GM23338 (cell line): ENCODE measurements around the gene PDE4D. TPM values are rescaled to one million over a fixed set of nuclear protein-coding genes. Genes with fewer than 3 reads are reported as not detected.

Source experiments
- ATAC-seq: fragments of 200-7000 bp; cut with Tn5 transposase; 3 replicates; pipeline ENCODE4 v1.9.1; 2020
- DNase-seq: peaks from one replicate; pipeline ENCODE4 v3.0.0-alpha.2; 2015; ENCODE audit warnings: low spot score
- H2AFZ ChIP-seq: fragments of 200-600 bp; sonication (generic); 2 replicates; pipeline ENCODE4 v1.8.0; 2016; ENCODE audit warnings: antibody characterized with exemption, mild to moderate bottlenecking, moderate library complexity
- H3F3A ChIP-seq: fragments of 200-600 bp; sonication (generic); replicated peaks from 2 replicates; pipeline ENCODE4 v1.8.0; 2017; ENCODE audit warnings: antibody characterized with exemption, mixed run types, low read depth
- H3K27ac ChIP-seq: fragments of 200-600 bp; sonication (generic); 2 replicates; pipeline ENCODE4 v1.6.1; 2016; ENCODE audit warnings: low read depth
- H3K27me3 ChIP-seq: fragments of 200-600 bp; sonication (generic); 2 replicates; pipeline ENCODE4 v1.8.0; 2016; ENCODE audit warnings: mild to moderate bottlenecking, mixed run types, moderate library complexity; ENCODE audit not compliant: insufficient read depth
- H3K36me3 ChIP-seq: fragments of 200-600 bp; sonication (generic); 2 replicates; pipeline ENCODE4 v1.8.0; 2016; ENCODE audit warnings: mild to moderate bottlenecking; ENCODE audit not compliant: insufficient read depth
- H3K4me1 ChIP-seq: fragments of 200-600 bp; sonication (generic); 2 replicates; pipeline ENCODE4 v1.8.0; 2016; ENCODE audit warnings: mild to moderate bottlenecking, moderate library complexity; ENCODE audit not compliant: insufficient read depth
- H3K4me2 ChIP-seq: fragments of 200-600 bp; sonication (generic); 2 replicates; pipeline ENCODE4 v1.7.1; 2017; ENCODE audit warnings: mixed run types
- H3K4me3 ChIP-seq: fragments of 200-600 bp; sonication (generic); 2 replicates; pipeline ENCODE4 v1.6.1; 2016; ENCODE audit warnings: mixed run types
- H3K79me2 ChIP-seq: fragments of 200-600 bp; sonication (generic); replicated peaks from 2 replicates; pipeline ENCODE4 v1.8.0; 2017; ENCODE audit warnings: mild to moderate bottlenecking; ENCODE audit not compliant: insufficient read depth
- H3K9me2 ChIP-seq: fragments of 200-600 bp; sonication (generic); 2 replicates; pipeline ENCODE4 v1.8.0; 2017; ENCODE audit not compliant: insufficient read depth
- H4K20me1 ChIP-seq: fragments of 200-600 bp; sonication (generic); replicated peaks from 2 replicates; pipeline ENCODE4 v1.8.0; 2017; ENCODE audit warnings: mild to moderate bottlenecking; ENCODE audit not compliant: insufficient read depth
- H3K27ac Mint-ChIP-seq: 2 replicates; pipeline ENCODE4 v1.8.0; 2020; ENCODE audit warnings: inconsistent platforms, mild to moderate bottlenecking, moderate library complexity, mixed read lengths
- H3K27me3 Mint-ChIP-seq: 3 replicates; pipeline ENCODE4 v1.8.0; 2022; ENCODE audit warnings: low read depth, mild to moderate bottlenecking, moderate library complexity, mixed read lengths, inconsistent platforms; ENCODE audit not compliant: insufficient read depth, poor library complexity
- H3K36me3 Mint-ChIP-seq: 3 replicates; pipeline ENCODE4 v1.8.0; 2021; ENCODE audit warnings: low read depth, mild to moderate bottlenecking, inconsistent platforms, moderate library complexity, mixed read lengths
- H3K4me1 Mint-ChIP-seq: 3 replicates; pipeline ENCODE4 v1.8.0; 2020; ENCODE audit warnings: mild to moderate bottlenecking, inconsistent platforms, mixed read lengths
- H3K4me3 Mint-ChIP-seq: 3 replicates; pipeline ENCODE4 v1.8.0; 2021; ENCODE audit warnings: moderate library complexity, mild to moderate bottlenecking, inconsistent platforms, mixed read lengths
- H3K9me3 Mint-ChIP-seq: 3 replicates; pipeline ENCODE4 v1.8.0; 2020; ENCODE audit warnings: moderate library complexity, mild to moderate bottlenecking, inconsistent platforms, mixed read lengths
- CREB1 ChIP-seq: fragments of 250-450 bp; sonication (Bioruptor Pico); IDR thresholded peaks from 2 replicates; pipeline ENCODE4 v1.5.0; 2020; ENCODE audit warnings: low read depth, mild to moderate bottlenecking, moderate library complexity
- EZH2 ChIP-seq: fragments of 200-600 bp; sonication (generic); IDR thresholded peaks from one replicate; pipeline ENCODE4 v1.8.0; 2017; ENCODE audit warnings: antibody characterized with exemption, mild to moderate bottlenecking, low read depth; ENCODE audit not compliant: unreplicated experiment
- JUNB ChIP-seq: IDR thresholded peaks from one replicate; pipeline ENCODE4 v1.6.1; 2016; ENCODE audit warnings: antibody characterized with exemption; ENCODE audit not compliant: unreplicated experiment
- POLR2AphosphoS5 ChIP-seq: IDR thresholded peaks from 2 replicates; pipeline ENCODE4 v1.6.1; 2016; ENCODE audit warnings: antibody characterized with exemption, low read depth
- STAT1 ChIP-seq: IDR thresholded peaks from one replicate; pipeline ENCODE4 v1.6.1; 2016; ENCODE audit warnings: antibody characterized with exemption; ENCODE audit not compliant: unreplicated experiment
- ZNF114 ChIP-seq: fragments of 250-450 bp; sonication (Bioruptor Pico); IDR thresholded peaks from 2 replicates; pipeline ENCODE4 v1.5.0; 2020; ENCODE audit warnings: mild to moderate bottlenecking, moderate library complexity
- ZNF331 ChIP-seq: fragments of 250-450 bp; sonication (Bioruptor Pico); IDR thresholded peaks from 2 replicates; pipeline ENCODE4 v1.5.0; 2020; ENCODE audit warnings: low read depth, mild to moderate bottlenecking, moderate library complexity
- polyA plus RNA-seq: library from polyadenylated mRNA; unstranded; fragments of >200 nt; fragmentation: Nextera tagmentation; extraction: Ambion mirVana; gene quantifications from 2 replicates; pipeline ENCODE4 v1.2.1, GENCODE V29; 2016
- total RNA-seq: library from RNA; depleted of rRNA; stranded (reverse); fragments of >200 nt; shearing (Covaris generic); gene quantifications from 2 replicates; pipeline ENCODE4 v1.2.3, GENCODE V29; 2014
- TF ChIP-seq, protein P1 (sequence below): fragments of 250-450 bp; sonication (Bioruptor Pico); IDR thresholded peaks from 2 replicates; pipeline ENCODE4 v1.5.0; 2020; ENCODE audit warnings: mild to moderate bottlenecking, moderate library complexity
- TF ChIP-seq, protein P2 (sequence below): IDR thresholded peaks from 2 replicates; pipeline ENCODE4 v1.6.1; 2016; ENCODE audit warnings: antibody characterized with exemption
- TF ChIP-seq, protein P3 (sequence below), 2 experiments: fragments of 200-600 bp in 1 of 2; sonication (generic) in 1 of 2; conservative IDR thresholded peaks; 2 replicates each; pipeline versions ENCODE4 v1.5.1 to v1.6.1; 2016 to 2017; ENCODE audit warnings: antibody characterized with exemption in 2 of 2, low read depth in 2 of 2, mild to moderate bottlenecking in 2 of 2, moderate library complexity in 1 of 2
- TF ChIP-seq, protein P4 (sequence below): IDR thresholded peaks from one replicate; pipeline ENCODE4 v1.6.1; 2018; ENCODE audit warnings: antibody characterized with exemption; ENCODE audit not compliant: unreplicated experiment

PDE4D gene
- total and polyA plus RNA-seq, 2 experiments from 2014 or later, result 2.1 to 4.7 TPM

DNA sequence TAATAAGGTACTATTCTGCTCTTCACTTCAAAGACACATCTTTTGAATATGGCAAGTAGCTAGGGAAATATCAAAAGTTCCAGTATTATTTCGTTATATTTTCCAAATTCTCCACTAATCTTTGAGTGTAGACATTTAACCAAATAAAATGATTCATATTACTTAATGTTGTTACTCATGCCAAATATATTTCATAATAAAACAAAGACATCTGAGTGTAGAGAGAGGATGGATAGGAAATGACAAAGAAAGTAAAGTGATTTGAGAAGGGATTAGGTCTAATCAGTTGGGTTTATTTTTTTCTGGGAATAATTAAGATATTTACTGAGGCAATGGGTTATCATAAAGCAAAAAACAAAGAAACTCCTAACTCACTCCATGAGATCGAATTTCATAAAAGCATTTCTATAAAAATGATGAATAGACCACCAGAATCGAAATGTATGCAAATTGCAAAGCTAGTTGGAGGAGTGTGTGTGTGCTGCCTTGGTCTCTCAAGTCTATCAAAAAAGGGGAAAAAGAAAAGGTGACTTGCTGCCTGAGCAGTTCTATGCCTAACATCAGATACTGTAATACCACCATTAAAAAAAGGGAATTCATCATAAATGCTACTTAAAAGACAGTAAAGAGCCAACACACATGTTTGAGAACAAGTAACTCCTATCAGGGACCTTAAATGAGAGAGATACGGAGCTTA is 255.5 kb downstream of the PDE4D start (continued):
- TF ChIP-seq, protein P1, sequence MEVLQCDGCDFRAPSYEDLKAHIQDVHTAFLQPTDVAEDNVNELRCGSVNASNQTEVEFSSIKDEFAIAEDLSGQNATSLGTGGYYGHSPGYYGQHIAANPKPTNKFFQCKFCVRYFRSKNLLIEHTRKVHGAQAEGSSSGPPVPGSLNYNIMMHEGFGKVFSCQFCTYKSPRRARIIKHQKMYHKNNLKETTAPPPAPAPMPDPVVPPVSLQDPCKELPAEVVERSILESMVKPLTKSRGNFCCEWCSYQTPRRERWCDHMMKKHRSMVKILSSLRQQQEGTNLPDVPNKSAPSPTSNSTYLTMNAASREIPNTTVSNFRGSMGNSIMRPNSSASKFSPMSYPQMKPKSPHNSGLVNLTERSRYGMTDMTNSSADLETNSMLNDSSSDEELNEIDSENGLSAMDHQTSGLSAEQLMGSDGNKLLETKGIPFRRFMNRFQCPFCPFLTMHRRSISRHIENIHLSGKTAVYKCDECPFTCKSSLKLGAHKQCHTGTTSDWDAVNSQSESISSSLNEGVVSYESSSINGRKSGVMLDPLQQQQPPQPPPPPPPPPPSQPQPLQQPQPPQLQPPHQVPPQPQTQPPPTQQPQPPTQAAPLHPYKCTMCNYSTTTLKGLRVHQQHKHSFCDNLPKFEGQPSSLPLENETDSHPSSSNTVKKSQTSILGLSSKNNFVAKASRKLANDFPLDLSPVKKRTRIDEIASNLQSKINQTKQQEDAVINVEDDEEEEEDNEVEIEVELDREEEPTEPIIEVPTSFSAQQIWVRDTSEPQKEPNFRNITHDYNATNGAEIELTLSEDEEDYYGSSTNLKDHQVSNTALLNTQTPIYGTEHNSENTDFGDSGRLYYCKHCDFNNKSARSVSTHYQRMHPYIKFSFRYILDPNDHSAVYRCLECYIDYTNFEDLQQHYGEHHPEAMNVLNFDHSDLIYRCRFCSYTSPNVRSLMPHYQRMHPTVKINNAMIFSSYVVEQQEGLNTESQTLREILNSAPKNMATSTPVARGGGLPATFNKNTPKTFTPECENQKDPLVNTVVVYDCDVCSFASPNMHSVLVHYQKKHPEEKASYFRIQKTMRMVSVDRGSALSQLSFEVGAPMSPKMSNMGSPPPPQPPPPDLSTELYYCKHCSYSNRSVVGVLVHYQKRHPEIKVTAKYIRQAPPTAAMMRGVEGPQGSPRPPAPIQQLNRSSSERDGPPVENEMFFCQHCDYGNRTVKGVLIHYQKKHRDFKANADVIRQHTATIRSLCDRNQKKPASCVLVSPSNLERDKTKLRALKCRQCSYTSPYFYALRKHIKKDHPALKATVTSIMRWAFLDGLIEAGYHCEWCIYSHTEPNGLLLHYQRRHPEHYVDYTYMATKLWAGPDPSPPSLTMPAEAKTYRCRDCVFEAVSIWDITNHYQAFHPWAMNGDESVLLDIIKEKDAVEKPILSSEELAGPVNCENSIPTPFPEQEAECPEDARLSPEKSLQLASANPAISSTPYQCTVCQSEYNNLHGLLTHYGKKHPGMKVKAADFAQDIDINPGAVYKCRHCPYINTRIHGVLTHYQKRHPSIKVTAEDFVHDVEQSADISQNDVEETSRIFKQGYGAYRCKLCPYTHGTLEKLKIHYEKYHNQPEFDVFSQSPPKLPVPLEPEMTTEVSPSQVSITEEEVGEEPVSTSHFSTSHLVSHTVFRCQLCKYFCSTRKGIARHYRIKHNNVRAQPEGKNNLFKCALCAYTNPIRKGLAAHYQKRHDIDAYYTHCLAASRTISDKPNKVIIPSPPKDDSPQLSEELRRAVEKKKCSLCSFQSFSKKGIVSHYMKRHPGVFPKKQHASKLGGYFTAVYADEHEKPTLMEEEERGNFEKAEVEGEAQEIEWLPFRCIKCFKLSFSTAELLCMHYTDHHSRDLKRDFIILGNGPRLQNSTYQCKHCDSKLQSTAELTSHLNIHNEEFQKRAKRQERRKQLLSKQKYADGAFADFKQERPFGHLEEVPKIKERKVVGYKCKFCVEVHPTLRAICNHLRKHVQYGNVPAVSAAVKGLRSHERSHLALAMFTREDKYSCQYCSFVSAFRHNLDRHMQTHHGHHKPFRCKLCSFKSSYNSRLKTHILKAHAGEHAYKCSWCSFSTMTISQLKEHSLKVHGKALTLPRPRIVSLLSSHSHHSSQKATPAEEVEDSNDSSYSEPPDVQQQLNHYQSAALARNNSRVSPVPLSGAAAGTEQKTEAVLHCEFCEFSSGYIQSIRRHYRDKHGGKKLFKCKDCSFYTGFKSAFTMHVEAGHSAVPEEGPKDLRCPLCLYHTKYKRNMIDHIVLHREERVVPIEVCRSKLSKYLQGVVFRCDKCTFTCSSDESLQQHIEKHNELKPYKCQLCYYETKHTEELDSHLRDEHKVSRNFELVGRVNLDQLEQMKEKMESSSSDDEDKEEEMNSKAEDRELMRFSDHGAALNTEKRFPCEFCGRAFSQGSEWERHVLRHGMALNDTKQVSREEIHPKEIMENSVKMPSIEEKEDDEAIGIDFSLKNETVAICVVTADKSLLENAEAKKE (CRISPR knock-in tag), result no peak
- TF ChIP-seq EZH2 (no peak), POLR2AphosphoS5 (no peak), STAT1 (no peak)
- TF ChIP-seq, protein P2, sequence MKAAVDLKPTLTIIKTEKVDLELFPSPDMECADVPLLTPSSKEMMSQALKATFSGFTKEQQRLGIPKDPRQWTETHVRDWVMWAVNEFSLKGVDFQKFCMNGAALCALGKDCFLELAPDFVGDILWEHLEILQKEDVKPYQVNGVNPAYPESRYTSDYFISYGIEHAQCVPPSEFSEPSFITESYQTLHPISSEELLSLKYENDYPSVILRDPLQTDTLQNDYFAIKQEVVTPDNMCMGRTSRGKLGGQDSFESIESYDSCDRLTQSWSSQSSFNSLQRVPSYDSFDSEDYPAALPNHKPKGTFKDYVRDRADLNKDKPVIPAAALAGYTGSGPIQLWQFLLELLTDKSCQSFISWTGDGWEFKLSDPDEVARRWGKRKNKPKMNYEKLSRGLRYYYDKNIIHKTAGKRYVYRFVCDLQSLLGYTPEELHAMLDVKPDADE, result no peak

DNA sequence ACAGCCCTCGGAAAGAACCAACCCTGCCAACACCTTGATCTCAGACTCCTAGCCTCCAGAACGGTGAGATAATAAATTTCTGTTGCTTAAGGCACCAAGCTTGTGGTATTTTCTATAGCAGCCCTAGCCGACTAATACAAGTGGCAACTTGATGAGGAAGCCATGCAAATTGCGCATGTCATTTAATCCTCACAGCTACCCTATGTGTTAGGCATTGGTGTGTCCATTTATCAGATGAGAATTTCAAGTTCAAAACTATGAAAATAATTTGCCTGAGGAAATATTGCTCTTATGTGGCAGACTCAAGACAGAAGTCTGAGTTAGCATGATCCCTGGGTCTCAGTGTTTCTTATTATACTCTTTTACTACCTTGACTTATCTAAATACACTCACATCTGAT is 264.0 kb downstream of the PDE4D start:
- H3K27me3 Mint-ChIP-seq, result peaks cover 4% of the 10 kb centered on the region
- H4K20me1 ChIP-seq, result no peaks in the 10 kb centered on the region
- no peaks in the 10 kb centered on the region for H3K36me3 ChIP-seq
- peaks cover 18% of the 10 kb centered on the region for H3K9me2 ChIP-seq
- no peak overlapping the region for H3K4me3 ChIP-seq
- no peaks in the 10 kb centered on the region for H3K4me1 Mint-ChIP-seq
- no peaks in the 10 kb centered on the region for H3F3A ChIP-seq
- H3K27ac Mint-ChIP-seq, result no peak overlapping the region
- H3K4me1 ChIP-seq, result no peaks in the 10 kb centered on the region
- no peaks in the 10 kb centered on the region for H3K79me2 ChIP-seq
- H3K4me2 ChIP-seq, result no peak overlapping the region
- 0 out of 3 replicates have a peak, but pooled peaks cover 3% of the 10 kb centered on the region for H3K36me3 Mint-ChIP-seq
- H3K9me3 Mint-ChIP-seq, result peaks cover 7% of the 10 kb centered on the region; the same call in 2 of the 3 replicates
- no peak overlapping the region for H3K27ac ChIP-seq
- ATAC-seq, result no peak
- no peaks in the 10 kb centered on the region for H3K27me3 ChIP-seq
- no peak for DNase-seq
- H3K4me3 Mint-ChIP-seq, result no peak overlapping the region
- H2AFZ ChIP-seq, result no peak overlapping the region
- TF ChIP-seq CREB1 (no peak), JUNB (no peak), ZNF331 (CRISPR knock-in tag) (no peak), ZNF114 (no peak)
- TF ChIP-seq, protein P3, sequence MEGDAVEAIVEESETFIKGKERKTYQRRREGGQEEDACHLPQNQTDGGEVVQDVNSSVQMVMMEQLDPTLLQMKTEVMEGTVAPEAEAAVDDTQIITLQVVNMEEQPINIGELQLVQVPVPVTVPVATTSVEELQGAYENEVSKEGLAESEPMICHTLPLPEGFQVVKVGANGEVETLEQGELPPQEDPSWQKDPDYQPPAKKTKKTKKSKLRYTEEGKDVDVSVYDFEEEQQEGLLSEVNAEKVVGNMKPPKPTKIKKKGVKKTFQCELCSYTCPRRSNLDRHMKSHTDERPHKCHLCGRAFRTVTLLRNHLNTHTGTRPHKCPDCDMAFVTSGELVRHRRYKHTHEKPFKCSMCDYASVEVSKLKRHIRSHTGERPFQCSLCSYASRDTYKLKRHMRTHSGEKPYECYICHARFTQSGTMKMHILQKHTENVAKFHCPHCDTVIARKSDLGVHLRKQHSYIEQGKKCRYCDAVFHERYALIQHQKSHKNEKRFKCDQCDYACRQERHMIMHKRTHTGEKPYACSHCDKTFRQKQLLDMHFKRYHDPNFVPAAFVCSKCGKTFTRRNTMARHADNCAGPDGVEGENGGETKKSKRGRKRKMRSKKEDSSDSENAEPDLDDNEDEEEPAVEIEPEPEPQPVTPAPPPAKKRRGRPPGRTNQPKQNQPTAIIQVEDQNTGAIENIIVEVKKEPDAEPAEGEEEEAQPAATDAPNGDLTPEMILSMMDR (conservative IDR thresholded peaks at IDR 0.05; ENCODE audit: low read depth in 2 of 2), result no peak
- TF ChIP-seq, protein P4, sequence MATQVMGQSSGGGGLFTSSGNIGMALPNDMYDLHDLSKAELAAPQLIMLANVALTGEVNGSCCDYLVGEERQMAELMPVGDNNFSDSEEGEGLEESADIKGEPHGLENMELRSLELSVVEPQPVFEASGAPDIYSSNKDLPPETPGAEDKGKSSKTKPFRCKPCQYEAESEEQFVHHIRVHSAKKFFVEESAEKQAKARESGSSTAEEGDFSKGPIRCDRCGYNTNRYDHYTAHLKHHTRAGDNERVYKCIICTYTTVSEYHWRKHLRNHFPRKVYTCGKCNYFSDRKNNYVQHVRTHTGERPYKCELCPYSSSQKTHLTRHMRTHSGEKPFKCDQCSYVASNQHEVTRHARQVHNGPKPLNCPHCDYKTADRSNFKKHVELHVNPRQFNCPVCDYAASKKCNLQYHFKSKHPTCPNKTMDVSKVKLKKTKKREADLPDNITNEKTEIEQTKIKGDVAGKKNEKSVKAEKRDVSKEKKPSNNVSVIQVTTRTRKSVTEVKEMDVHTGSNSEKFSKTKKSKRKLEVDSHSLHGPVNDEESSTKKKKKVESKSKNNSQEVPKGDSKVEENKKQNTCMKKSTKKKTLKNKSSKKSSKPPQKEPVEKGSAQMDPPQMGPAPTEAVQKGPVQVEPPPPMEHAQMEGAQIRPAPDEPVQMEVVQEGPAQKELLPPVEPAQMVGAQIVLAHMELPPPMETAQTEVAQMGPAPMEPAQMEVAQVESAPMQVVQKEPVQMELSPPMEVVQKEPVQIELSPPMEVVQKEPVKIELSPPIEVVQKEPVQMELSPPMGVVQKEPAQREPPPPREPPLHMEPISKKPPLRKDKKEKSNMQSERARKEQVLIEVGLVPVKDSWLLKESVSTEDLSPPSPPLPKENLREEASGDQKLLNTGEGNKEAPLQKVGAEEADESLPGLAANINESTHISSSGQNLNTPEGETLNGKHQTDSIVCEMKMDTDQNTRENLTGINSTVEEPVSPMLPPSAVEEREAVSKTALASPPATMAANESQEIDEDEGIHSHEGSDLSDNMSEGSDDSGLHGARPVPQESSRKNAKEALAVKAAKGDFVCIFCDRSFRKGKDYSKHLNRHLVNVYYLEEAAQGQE, result no peak
- TF ChIP-seq, protein P2, result no peak
